Measurements from ENCODE around the gene SEMA3E.

Gene SEMA3E

DNA sequence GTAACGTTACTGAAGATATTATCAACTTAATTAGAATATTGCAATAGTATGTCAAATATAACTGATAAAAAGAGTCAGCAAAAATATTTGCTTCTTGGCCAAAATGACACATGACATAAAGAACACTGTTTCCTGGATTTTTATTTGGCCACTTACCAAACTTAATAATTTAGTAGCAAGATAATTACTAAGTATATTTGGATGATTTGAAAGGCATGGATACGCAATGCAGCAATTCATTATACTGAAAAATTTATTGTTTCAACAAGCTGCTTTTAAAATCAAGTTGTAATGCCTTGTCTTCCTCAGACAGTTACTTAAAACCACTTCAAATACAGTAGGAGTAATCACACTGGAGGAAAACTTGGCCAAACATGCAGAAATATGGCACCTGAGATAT lies 234.0 kb downstream of the SEMA3E start:
- Histone ChIP-seq H3K9me2 (replicated peaks; ENCODE audit: low read depth, low read length) (no peaks in the 10 kb centered on the region), H3F3A (ENCODE audit: low read depth) (no peaks in the 10 kb centered on the region), H3K9ac (ENCODE audit: low read depth, low read length, poor library complexity, severe bottlenecking) (no peak overlapping the region), H3K4me2 (ENCODE audit: low read depth, low read length, poor library complexity, severe bottlenecking) (no peak overlapping the region), H3K27me3 (ENCODE audit: insufficient read depth, low read length, poor library complexity, severe bottlenecking) (no peaks in the 10 kb centered on the region), H3K4me3 (ENCODE audit: low read length, poor library complexity, severe bottlenecking) (no peak overlapping the region), H4K20me1 (ENCODE audit: insufficient read depth, low read length, poor library complexity, severe bottlenecking) (no peaks in the 10 kb centered on the region), H3K4me1 (ENCODE audit: insufficient read depth, low read length, poor library complexity, severe bottlenecking) (no peaks in the 10 kb centered on the region), H3K79me2 (ENCODE audit: insufficient read depth, low read length) (no peaks in the 10 kb centered on the region), H2AFZ (ENCODE audit: low read length) (no peak overlapping the region), H3K9me3 (ENCODE audit: insufficient read depth, low read depth, low read length) (no peaks in the 10 kb centered on the region), H3K36me3 (ENCODE audit: insufficient read depth, low read length) (no peaks in the 10 kb centered on the region)
- TF ChIP-seq CTCF (conservative IDR thresholded peaks at IDR 0.05; ENCODE audit: low read length) (no peak), EZH2phosphoT487 (IDR thresholded peaks at IDR 0.05; ENCODE audit: borderline replicate concordance) (no peak)

DNA sequence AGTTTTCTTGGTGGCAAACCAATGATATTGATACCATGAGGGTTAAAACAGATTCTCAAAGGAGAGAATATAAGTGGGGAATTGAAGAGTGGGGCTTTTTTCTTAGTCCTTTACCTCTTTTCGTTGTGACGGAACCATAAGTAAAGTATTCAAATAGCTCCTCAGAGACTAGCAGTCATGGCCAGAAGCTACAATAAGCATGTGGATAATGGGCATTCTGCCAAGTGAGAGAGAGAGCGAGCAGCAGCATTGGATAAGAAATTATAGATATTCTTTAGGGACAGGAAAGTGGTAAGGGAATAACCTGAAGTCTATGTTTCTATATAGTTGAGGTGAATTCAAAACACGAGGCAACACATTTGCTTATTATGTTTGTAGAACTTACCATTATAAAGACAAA lies 235.1 kb downstream of the SEMA3E start:
- no peaks in the 10 kb centered on the region for H3K79me2 ChIP-seq (ENCODE audit: insufficient read depth, low read length)
- TF ChIP-seq EZH2phosphoT487 (IDR thresholded peaks at IDR 0.05; ENCODE audit: borderline replicate concordance): no peak
- no peak for TF ChIP-seq CTCF (conservative IDR thresholded peaks at IDR 0.05; ENCODE audit: low read length)
- no peak overlapping the region for H2AFZ ChIP-seq (ENCODE audit: low read length)
- no peaks in the 10 kb centered on the region for H3F3A ChIP-seq (ENCODE audit: low read depth)
- H3K4me3 ChIP-seq (ENCODE audit: low read length, poor library complexity, severe bottlenecking): no peak overlapping the region
- no peaks in the 10 kb centered on the region for H3K36me3 ChIP-seq (ENCODE audit: insufficient read depth, low read length)
- H3K27me3 ChIP-seq (ENCODE audit: insufficient read depth, low read length, poor library complexity, severe bottlenecking): no peaks in the 10 kb centered on the region
- H3K4me1 ChIP-seq (ENCODE audit: insufficient read depth, low read length, poor library complexity, severe bottlenecking): no peaks in the 10 kb centered on the region
- H3K9ac ChIP-seq (ENCODE audit: low read depth, low read length, poor library complexity, severe bottlenecking): no peak overlapping the region
- no peak overlapping the region for H3K4me2 ChIP-seq (ENCODE audit: low read depth, low read length, poor library complexity, severe bottlenecking)
- H3K9me3 ChIP-seq (ENCODE audit: insufficient read depth, low read depth, low read length): no peaks in the 10 kb centered on the region
- no peaks in the 10 kb centered on the region for H4K20me1 ChIP-seq (ENCODE audit: insufficient read depth, low read length, poor library complexity, severe bottlenecking)
- no peaks in the 10 kb centered on the region for H3K9me2 ChIP-seq (replicated peaks; ENCODE audit: low read depth, low read length)

DNA sequence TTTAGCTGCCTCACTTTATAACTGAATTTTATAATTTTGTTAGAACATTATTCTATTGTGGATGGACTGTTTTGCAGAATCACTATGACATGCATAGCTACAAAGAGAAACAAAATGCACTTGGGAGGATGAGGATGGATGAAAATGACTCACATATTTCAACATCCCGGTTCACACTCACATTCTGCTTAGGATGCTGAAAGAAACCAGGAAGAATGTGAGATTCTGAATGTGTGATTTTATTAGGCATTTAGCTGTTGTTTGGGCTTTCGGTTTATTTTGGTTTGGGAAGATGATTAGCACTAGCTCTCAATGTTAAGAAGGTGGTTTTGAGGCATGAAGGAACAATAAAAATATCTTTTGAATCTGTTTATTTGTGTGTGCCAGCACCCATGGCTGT lies 235.5 kb downstream of the SEMA3E start:
- Histone ChIP-seq H3K4me3 (ENCODE audit: low read length, poor library complexity, severe bottlenecking) (no peak overlapping the region), H3K27me3 (ENCODE audit: insufficient read depth, low read length, poor library complexity, severe bottlenecking) (no peaks in the 10 kb centered on the region), H3K9ac (ENCODE audit: low read depth, low read length, poor library complexity, severe bottlenecking) (no peak overlapping the region), H4K20me1 (ENCODE audit: insufficient read depth, low read length, poor library complexity, severe bottlenecking) (no peaks in the 10 kb centered on the region), H2AFZ (ENCODE audit: low read length) (no peak overlapping the region), H3K79me2 (ENCODE audit: insufficient read depth, low read length) (no peaks in the 10 kb centered on the region), H3K9me2 (replicated peaks; ENCODE audit: low read depth, low read length) (no peaks in the 10 kb centered on the region), H3F3A (ENCODE audit: low read depth) (no peaks in the 10 kb centered on the region), H3K9me3 (ENCODE audit: insufficient read depth, low read depth, low read length) (no peaks in the 10 kb centered on the region), H3K36me3 (ENCODE audit: insufficient read depth, low read length) (no peaks in the 10 kb centered on the region), H3K4me2 (ENCODE audit: low read depth, low read length, poor library complexity, severe bottlenecking) (no peak overlapping the region), H3K4me1 (ENCODE audit: insufficient read depth, low read length, poor library complexity, severe bottlenecking) (no peaks in the 10 kb centered on the region)
- TF ChIP-seq EZH2phosphoT487 (IDR thresholded peaks at IDR 0.05; ENCODE audit: borderline replicate concordance) (no peak), CTCF (conservative IDR thresholded peaks at IDR 0.05; ENCODE audit: low read length) (no peak)
